Measurements from ENCODE around the gene CRY1. TPM values are rescaled to one million over a fixed set of nuclear protein-coding genes. Genes with fewer than 3 reads are reported as not detected.

Gene CRY1
- polyA plus RNA-seq, 1 donor (not counting 4 experiments of a cell fraction or from before 2014, with no cell fraction given): 10.0 TPM

- TF ChIP-seq, protein P1, sequence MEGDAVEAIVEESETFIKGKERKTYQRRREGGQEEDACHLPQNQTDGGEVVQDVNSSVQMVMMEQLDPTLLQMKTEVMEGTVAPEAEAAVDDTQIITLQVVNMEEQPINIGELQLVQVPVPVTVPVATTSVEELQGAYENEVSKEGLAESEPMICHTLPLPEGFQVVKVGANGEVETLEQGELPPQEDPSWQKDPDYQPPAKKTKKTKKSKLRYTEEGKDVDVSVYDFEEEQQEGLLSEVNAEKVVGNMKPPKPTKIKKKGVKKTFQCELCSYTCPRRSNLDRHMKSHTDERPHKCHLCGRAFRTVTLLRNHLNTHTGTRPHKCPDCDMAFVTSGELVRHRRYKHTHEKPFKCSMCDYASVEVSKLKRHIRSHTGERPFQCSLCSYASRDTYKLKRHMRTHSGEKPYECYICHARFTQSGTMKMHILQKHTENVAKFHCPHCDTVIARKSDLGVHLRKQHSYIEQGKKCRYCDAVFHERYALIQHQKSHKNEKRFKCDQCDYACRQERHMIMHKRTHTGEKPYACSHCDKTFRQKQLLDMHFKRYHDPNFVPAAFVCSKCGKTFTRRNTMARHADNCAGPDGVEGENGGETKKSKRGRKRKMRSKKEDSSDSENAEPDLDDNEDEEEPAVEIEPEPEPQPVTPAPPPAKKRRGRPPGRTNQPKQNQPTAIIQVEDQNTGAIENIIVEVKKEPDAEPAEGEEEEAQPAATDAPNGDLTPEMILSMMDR (optimal IDR thresholded peaks at IDR 0.05 in 1 of 3, IDR thresholded peaks at IDR 0.05 in 1 of 3, conservative IDR thresholded peaks at IDR 0.05 in 1 of 3; ENCODE audit: extremely low read depth in 1 of 3, insufficient read depth in 2 of 3, low read length in 3 of 3): no peak
- TF ChIP-seq EZH2 (IDR thresholded peaks at IDR 0.05; ENCODE audit: low read length): no peak
- FAIRE-seq: no peak
- dilution Hi-C loops (cut with MboI; ENCODE audit: extremely low pct_ligation_motif_present, low sequenced_read_pairs): no loop called here
These were observed 36.1 kb upstream of the CRY1 start for GRCh38 chr12:107129315-107129930.

DNA sequence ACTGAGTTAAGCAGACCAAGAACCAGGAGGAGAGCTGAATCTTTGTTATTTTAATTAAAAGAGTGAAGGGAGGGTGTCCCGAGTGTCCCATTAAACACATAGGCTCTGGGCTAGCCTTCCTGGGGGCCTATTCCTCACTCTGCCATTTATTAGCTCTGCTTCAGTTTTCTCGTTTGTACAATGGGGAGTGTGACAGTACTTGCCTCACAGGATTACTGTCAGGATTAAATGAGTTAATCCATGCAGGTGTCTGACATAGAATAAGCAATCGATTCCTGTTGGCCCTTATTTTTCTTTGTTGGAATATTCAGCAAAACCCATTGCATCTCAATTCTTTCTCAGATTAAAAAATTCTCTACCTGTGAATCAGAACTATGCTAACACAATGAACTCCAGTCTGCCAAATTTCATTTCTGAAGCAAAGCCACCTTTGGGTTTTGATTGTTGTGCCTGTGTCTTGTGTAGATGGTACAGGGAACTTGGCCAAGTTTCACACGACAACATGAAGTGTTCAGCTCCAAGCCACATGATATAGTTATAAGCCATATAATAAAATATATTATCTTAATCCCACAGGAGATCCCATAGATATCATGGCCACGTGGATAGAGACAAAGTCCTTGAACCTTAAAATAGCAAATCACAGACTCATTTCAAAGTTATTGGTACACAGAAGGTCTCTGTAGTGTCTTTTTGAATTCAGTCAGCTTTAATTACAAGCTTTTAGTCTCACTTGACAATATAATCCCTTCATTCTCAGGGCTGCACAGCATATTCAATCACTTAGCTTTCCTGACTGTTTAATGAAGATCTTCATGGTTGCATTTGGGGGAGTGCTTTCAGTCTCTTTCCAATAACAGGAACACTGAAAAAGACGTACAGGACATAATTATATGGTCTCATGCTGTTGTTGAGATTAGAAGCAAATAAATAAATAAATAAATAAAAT, 34.4 kb upstream of the CRY1 start:
- Histone ChIP-seq H3K27me3 (ENCODE audit: control insufficient read depth, extremely low read depth, insufficient read depth, low read length) (no peaks in the 10 kb centered on the region), H3K27ac (ENCODE audit: control insufficient read depth, insufficient read depth, low read length) (no peak overlapping the region), H3K4me2 (ENCODE audit: control insufficient read depth, extremely low read depth, insufficient read depth, low read depth, low read length) (no peak overlapping the region), H3K9ac (ENCODE audit: control insufficient read depth, extremely low read depth, insufficient read depth, low read length) (no peak overlapping the region), H3K36me3 (ENCODE audit: control insufficient read depth in 2 of 2, extremely low read depth in 1 of 2, insufficient read depth in 2 of 2, low read length in 2 of 2) (no peaks in the 10 kb centered on the region), H3K9me1 (ENCODE audit: control insufficient read depth, extremely low read depth, insufficient read depth, low read length) (no peaks in the 10 kb centered on the region), H3K9me3 (ENCODE audit: control insufficient read depth, low read depth, low read length) (no peaks in the 10 kb centered on the region), H2AFZ (ENCODE audit: control insufficient read depth, low read length) (no peak overlapping the region), H3K4me1 (ENCODE audit: control insufficient read depth, extremely low read depth, insufficient read depth, low read length) (no peaks in the 10 kb centered on the region), H3K79me2 (ENCODE audit: control insufficient read depth, insufficient read depth, low read length) (no peaks in the 10 kb centered on the region), H4K20me1 (ENCODE audit: control insufficient read depth, extremely low read depth, insufficient read depth, low read length) (no peaks in the 10 kb centered on the region), H3K4me3 (ENCODE audit: control insufficient read depth in 2 of 3, extremely low read depth in 1 of 3, insufficient read depth in 2 of 3, low read depth in 1 of 3, low read length in 3 of 3) (no peak overlapping the region)
- no peak for DNase-seq (ENCODE audit: low read depth, low spot score)
- dilution Hi-C loops (cut with MboI; ENCODE audit: extremely low pct_ligation_motif_present, low sequenced_read_pairs): no loop called here
- no peak for TF ChIP-seq EZH2 (IDR thresholded peaks at IDR 0.05; ENCODE audit: low read length)
- TF ChIP-seq, protein P1 (optimal IDR thresholded peaks at IDR 0.05 in 1 of 3, IDR thresholded peaks at IDR 0.05 in 1 of 3, conservative IDR thresholded peaks at IDR 0.05 in 1 of 3; ENCODE audit: extremely low read depth in 1 of 3, insufficient read depth in 2 of 3, low read length in 3 of 3): no peak
- no peak for FAIRE-seq

More at GRCh38 chr12:107129315-107129930, 36.1 kb upstream of the CRY1 start:
- no peaks in the 10 kb centered on the region for H3K9me3 ChIP-seq (ENCODE audit: control insufficient read depth, low read depth, low read length)
- H3K27me3 ChIP-seq (ENCODE audit: control insufficient read depth, extremely low read depth, insufficient read depth, low read length): no peaks in the 10 kb centered on the region
- H2AFZ ChIP-seq (ENCODE audit: control insufficient read depth, low read length): no peak overlapping the region
- no peak overlapping the region for H3K4me2 ChIP-seq (ENCODE audit: control insufficient read depth, extremely low read depth, insufficient read depth, low read depth, low read length)
- no peaks in the 10 kb centered on the region for H3K36me3 ChIP-seq (ENCODE audit: control insufficient read depth in 2 of 2, extremely low read depth in 1 of 2, insufficient read depth in 2 of 2, low read length in 2 of 2)
- no peaks in the 10 kb centered on the region for H3K4me1 ChIP-seq (ENCODE audit: control insufficient read depth, extremely low read depth, insufficient read depth, low read length)
- no peak overlapping the region for H3K4me3 ChIP-seq (ENCODE audit: control insufficient read depth in 2 of 3, extremely low read depth in 1 of 3, insufficient read depth in 2 of 3, low read depth in 1 of 3, low read length in 3 of 3)
- H3K27ac ChIP-seq (ENCODE audit: control insufficient read depth, insufficient read depth, low read length): no peak overlapping the region
- no peaks in the 10 kb centered on the region for H3K79me2 ChIP-seq (ENCODE audit: control insufficient read depth, insufficient read depth, low read length)
- H3K9me1 ChIP-seq (ENCODE audit: control insufficient read depth, extremely low read depth, insufficient read depth, low read length): no peaks in the 10 kb centered on the region
- H3K9ac ChIP-seq (ENCODE audit: control insufficient read depth, extremely low read depth, insufficient read depth, low read length): no peak overlapping the region
- no peaks in the 10 kb centered on the region for H4K20me1 ChIP-seq (ENCODE audit: control insufficient read depth, extremely low read depth, insufficient read depth, low read length)
- DNase-seq (ENCODE audit: low read depth, low spot score): no peak
